HEK293 (cell line): ENCODE results near the gene MACROH2A1.

ENCODE experiments used
- CTCF ChIA-PET: fragments of 350-600 bp; formaldehyde crosslinking; extraction: SDS; loops from one replicate; lab custom pipeline; 2021; ENCODE audit warnings: antibody characterized with exemption; lab: Yijun Ruan, JAX
- POLR2A ChIA-PET: fragments of 300-600 bp; formaldehyde crosslinking; extraction: SDS; loops from one replicate; lab custom pipeline; 2020; ENCODE audit warnings: antibody characterized with exemption, inconsistent platforms; lab: Yijun Ruan, JAX
- H3K27ac ChIP-seq: fragments of 200-500 bp; sonication (Bioruptor generic); 2 replicates; pipeline ENCODE4 v1.5.1; 2014; ENCODE audit warnings: low read depth, low read length, control low read depth, inconsistent platforms; ENCODE audit errors: extremely low read depth
- H3K36me3 ChIP-seq, 2 experiments: fragments of 200-500 bp in 1 of 2; sonication (Bioruptor generic) in 1 of 2; 1 replicate in 1 of 2; 2 replicates in 1 of 2; pipeline ENCODE4 v1.5.1; 2014 to 2017; ENCODE audit warnings: inconsistent platforms in 2 of 2, low read length in 2 of 2; ENCODE audit not compliant: control insufficient read depth in 2 of 2, insufficient read depth in 1 of 2
- H3K4me1 ChIP-seq: fragments of 200-500 bp; sonication (Bioruptor generic); 2 replicates; pipeline ENCODE4 v1.5.1; 2014; ENCODE audit warnings: mild to moderate bottlenecking, low read length, inconsistent platforms; ENCODE audit not compliant: control insufficient read depth, insufficient read depth
- H3K4me3 ChIP-seq: 2 replicates; pipeline ENCODE4 v1.5.1; 2011; ENCODE audit warnings: low read depth, mild to moderate bottlenecking, control low read depth, low read length, moderate library complexity
- H3K9me3 ChIP-seq: fragments of 200-500 bp; sonication (Bioruptor generic); 2 replicates; pipeline ENCODE4 v1.5.1; 2014; ENCODE audit warnings: low read depth, low read length, inconsistent platforms; ENCODE audit not compliant: control insufficient read depth, insufficient read depth
- GFI1B ChIP-seq: fragments of 450-650 bp; formaldehyde crosslinking; IDR thresholded peaks from 2 replicates; pipeline ENCODE4 v1.5.1; 2016; ENCODE audit warnings: missing biosample characterization, missing genetic modification characterization
- IKZF3 ChIP-seq: fragments of 450-650 bp; IDR thresholded peaks from 2 replicates; pipeline ENCODE4 v1.5.0; 2018; ENCODE audit warnings: missing biosample characterization, mild to moderate bottlenecking, missing genetic modification characterization, moderate library complexity
- KLF9 ChIP-seq: fragments of 450-650 bp; formaldehyde crosslinking; IDR thresholded peaks from 2 replicates; pipeline ENCODE4 v1.5.1; 2016; ENCODE audit warnings: missing biosample characterization, missing genetic modification characterization, low read depth
- MEIS1 ChIP-seq: sonication (generic); formaldehyde crosslinking; IDR thresholded peaks from 2 replicates; pipeline ENCODE4 v1.8.1; 2022; ENCODE audit warnings: missing genetic modification reagents, mild to moderate bottlenecking, borderline replicate concordance
- SCRT1 ChIP-seq: fragments of 450-650 bp; formaldehyde crosslinking; IDR thresholded peaks from 2 replicates; pipeline ENCODE4 v1.5.1; 2016; ENCODE audit warnings: missing biosample characterization, missing genetic modification characterization, borderline replicate concordance
- SP2 ChIP-seq: fragments of 450-650 bp; formaldehyde crosslinking; IDR thresholded peaks from 2 replicates; pipeline ENCODE4 v1.5.1; 2016; ENCODE audit warnings: missing biosample characterization, missing genetic modification characterization
- TRIM28 ChIP-seq: IDR thresholded peaks from 2 replicates; pipeline ENCODE4 v1.6.1; 2011; ENCODE audit warnings: low read length, control low read depth, borderline replicate concordance
- ZNF10 ChIP-seq: fragments of 450-650 bp; formaldehyde crosslinking; IDR thresholded peaks from 2 replicates; pipeline ENCODE4 v1.5.1; 2017; ENCODE audit warnings: missing biosample characterization, missing genetic modification characterization
- ZNF112 ChIP-seq: fragments of 450-650 bp; formaldehyde crosslinking; IDR thresholded peaks from 2 replicates; pipeline ENCODE4 v1.5.0; 2017; ENCODE audit warnings: missing biosample characterization, missing genetic modification characterization
- ZNF155 ChIP-seq: fragments of 450-650 bp; formaldehyde crosslinking; IDR thresholded peaks from 2 replicates; pipeline ENCODE4 v1.5.1; 2016; ENCODE audit warnings: missing biosample characterization, missing genetic modification characterization
- ZNF19 ChIP-seq: fragments of 450-650 bp; formaldehyde crosslinking; IDR thresholded peaks from 2 replicates; pipeline ENCODE4; 2016; ENCODE audit warnings: missing biosample characterization, missing genetic modification characterization, low read depth
- ZNF302 ChIP-seq: fragments of 450-650 bp; formaldehyde crosslinking; IDR thresholded peaks from 2 replicates; pipeline ENCODE4 v1.5.1; 2016; ENCODE audit warnings: missing biosample characterization, missing genetic modification characterization, low read depth
- ZNF366 ChIP-seq: fragments of 450-650 bp; formaldehyde crosslinking; conservative IDR thresholded peaks from 2 replicates; pipeline ENCODE4 v1.5.1; 2016; ENCODE audit warnings: missing biosample characterization, missing genetic modification characterization
- ZNF394 ChIP-seq: fragments of 450-650 bp; formaldehyde crosslinking; IDR thresholded peaks from 2 replicates; pipeline ENCODE4 v1.5.1; 2016; ENCODE audit warnings: missing biosample characterization, missing genetic modification characterization, mild to moderate bottlenecking, moderate library complexity, borderline replicate concordance
- ZNF501 ChIP-seq: fragments of 450-650 bp; formaldehyde crosslinking; IDR thresholded peaks from 2 replicates; pipeline ENCODE4 v1.5.1; 2016; ENCODE audit warnings: missing biosample characterization, missing genetic modification characterization
- ZNF544 ChIP-seq: fragments of 450-650 bp; formaldehyde crosslinking; IDR thresholded peaks from 2 replicates; pipeline ENCODE4 v1.5.0; 2017; ENCODE audit warnings: missing biosample characterization, missing genetic modification characterization
- ZNF548 ChIP-seq: fragments of 450-650 bp; formaldehyde crosslinking; IDR thresholded peaks from 2 replicates; pipeline ENCODE4 v1.5.1; 2016; ENCODE audit warnings: missing biosample characterization, missing genetic modification characterization
- ZNF76 ChIP-seq: fragments of 450-650 bp; formaldehyde crosslinking; IDR thresholded peaks from 2 replicates; pipeline ENCODE4; 2016; ENCODE audit warnings: low read depth, missing biosample characterization, missing genetic modification characterization, borderline replicate concordance
- ZNF843 ChIP-seq: fragments of 450-650 bp; formaldehyde crosslinking; IDR thresholded peaks from 2 replicates; pipeline ENCODE4 v1.5.1; 2016; ENCODE audit warnings: missing biosample characterization, missing genetic modification characterization
- ZSCAN16 ChIP-seq: fragments of 450-650 bp; formaldehyde crosslinking; IDR thresholded peaks from 2 replicates; pipeline ENCODE4 v1.5.1; 2016; ENCODE audit warnings: missing biosample characterization, missing genetic modification characterization
- ZSCAN30 ChIP-seq: fragments of 450-650 bp; IDR thresholded peaks from 2 replicates; pipeline ENCODE4 v1.5.1; 2018; ENCODE audit warnings: missing biosample characterization, mild to moderate bottlenecking, missing genetic modification characterization, moderate library complexity
- TF ChIP-seq, protein P1 (sequence below): fragments of 450-650 bp; formaldehyde crosslinking; IDR thresholded peaks from 2 replicates; pipeline ENCODE4 v1.5.1; 2017; ENCODE audit warnings: missing biosample characterization, missing genetic modification characterization
- TF ChIP-seq, protein P2 (sequence below): fragments of 450-650 bp; formaldehyde crosslinking; IDR thresholded peaks from 2 replicates; pipeline ENCODE4 v1.5.1; 2017; ENCODE audit warnings: missing biosample characterization, missing genetic modification characterization
- TF ChIP-seq, protein P3 (sequence below): IDR thresholded peaks from 2 replicates; pipeline ENCODE4 v1.6.1; 2011; ENCODE audit warnings: mild to moderate bottlenecking, low read depth, low read length, borderline replicate concordance

MACROH2A1 gene

DNA sequence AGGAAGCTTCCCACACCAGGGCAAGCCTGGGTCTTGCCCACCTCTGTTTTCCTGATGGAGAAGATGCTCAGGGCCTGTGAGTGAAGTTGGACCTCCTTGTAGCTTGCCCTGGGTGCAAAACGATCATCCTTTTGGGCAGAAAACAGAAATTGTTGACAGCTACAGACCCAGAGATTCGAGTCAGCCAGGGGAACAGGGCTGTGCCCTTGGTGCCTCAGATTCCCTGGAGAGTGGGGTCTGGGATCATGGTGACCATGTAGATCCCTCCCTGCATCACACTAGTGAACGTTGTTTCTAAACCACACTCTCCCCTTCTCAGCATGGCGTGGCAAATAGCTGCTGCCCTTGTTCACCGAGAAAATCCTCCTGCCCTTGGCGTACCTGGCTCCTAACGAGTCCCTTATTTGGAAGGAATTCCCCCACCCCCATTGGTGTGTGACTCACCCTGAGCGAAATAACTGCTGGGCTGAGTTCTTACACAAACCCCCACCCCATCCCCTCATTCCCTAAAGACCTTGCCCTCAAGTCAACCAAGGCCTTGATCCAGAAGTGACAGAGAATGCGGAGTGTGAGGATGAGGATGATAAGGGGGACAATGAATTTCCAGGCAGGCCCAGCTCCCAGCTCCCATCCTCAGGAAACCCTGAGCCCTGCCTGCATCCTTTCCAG is 49.2 kb upstream of the MACROH2A1 start:
- ChIA-PET POLR2A (no interaction called here), CTCF (interaction anchor here (0.6 to 4.5 kb wide), 5 partner anchors 9 to 21 kb away, joined by 3 to 39 read pairs (median 5); no protein-coding TSS in a partner anchor)
- Histone ChIP-seq H3K4me3 (no peak overlapping the region), H3K4me1 (no peaks in the 10 kb centered on the region), H3K27ac (no peak overlapping the region), H3K9me3 (no peaks in the 10 kb centered on the region), H3K36me3 (no peaks in the 10 kb centered on the region)
- TF ChIP-seq ZNF366 (tag by site-specific recombination): no peak
- TF ChIP-seq ZSCAN16 (tag by site-specific recombination): no peak
- TF ChIP-seq MEIS1: no peak

DNA sequence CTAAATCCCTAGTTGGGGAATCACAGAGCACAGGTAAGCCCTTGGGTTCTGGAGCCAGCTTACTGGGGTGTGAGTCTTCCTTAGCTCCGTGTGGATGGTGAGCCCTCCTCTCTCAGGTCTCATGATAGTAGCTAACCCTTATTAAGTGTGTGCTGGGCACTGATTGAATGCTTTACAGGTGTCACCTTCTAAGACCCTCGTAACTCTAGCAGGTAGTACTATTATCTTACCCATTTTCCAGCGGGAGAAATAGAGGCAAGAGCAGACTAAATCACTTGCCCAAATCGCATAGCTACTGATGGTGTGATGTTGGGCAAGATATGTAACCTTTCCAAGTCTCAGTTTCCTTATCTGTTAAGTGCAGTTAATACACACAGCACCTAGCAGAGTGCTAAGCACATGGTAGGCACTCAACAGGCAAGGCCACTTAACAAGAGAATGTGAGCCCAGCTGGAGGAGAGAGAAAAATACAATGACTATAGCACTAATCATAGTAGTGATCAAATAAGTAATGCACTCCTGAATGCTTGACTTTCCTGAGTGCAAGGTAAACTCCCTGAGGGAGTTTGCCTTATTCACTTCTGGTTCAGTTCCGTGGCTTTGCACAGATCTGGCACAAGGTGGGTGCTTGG is 48.4 kb upstream of the MACROH2A1 start, which contains the start of gene DCANP1:
Gene DCANP1 (minus strand): TSS at position 51 of the 632 bp plus-strand sequence. CDS start 240 bp downstream, outside the sequence.
- POLR2A ChIA-PET: no interaction called here
- CTCF ChIA-PET: interaction anchor here (0.6 to 4.5 kb wide), 4 partner anchors 10 to 18 kb away, joined by 3 to 39 read pairs (median 10); no protein-coding TSS in a partner anchor

DNA sequence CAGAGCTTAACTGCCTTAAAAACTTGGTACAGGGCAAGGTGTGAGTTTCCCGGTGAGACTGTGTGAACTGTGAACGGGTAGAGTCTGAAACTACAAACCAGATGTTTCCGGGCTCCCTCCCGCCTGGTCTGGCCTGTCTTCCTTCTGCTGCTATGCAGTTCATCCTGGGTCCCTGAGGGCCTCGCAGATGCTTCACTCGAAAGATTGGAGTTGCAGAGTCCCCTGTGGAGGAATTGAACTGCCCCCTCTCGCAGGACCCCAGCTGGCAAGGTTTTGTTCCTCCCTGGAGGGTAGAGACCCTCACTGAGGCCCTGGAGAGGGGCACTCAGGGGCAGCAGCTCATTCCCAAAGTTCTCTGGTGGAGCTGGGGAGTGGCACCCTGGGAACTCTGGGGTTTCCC is 47.6 kb upstream of the MACROH2A1 start:
- ChIA-PET CTCF (interaction anchor here (0.6 to 4.5 kb wide), 5 partner anchors 11 to 119 kb away, joined by 3 to 39 read pairs (median 10); no protein-coding TSS in a partner anchor), POLR2A (no interaction called here)
- Histone ChIP-seq H3K9me3 (no peaks in the 10 kb centered on the region), H3K4me1 (no peaks in the 10 kb centered on the region), H3K27ac (no peak overlapping the region), H3K4me3 (no peak overlapping the region), H3K36me3 (no peaks in the 10 kb centered on the region)
- no peak for TF ChIP-seq ZNF501 (tag by site-specific recombination)
- TF ChIP-seq SCRT1 (tag by site-specific recombination): no peak
- no peak for TF ChIP-seq ZNF394 (tag by site-specific recombination)
- TF ChIP-seq ZNF302 (tag by site-specific recombination): no peak

More for the DNA sequence above, 48.4 kb upstream of the MACROH2A1 start, which contains the start of gene DCANP1:
- no peaks in the 10 kb centered on the region for H3K4me1 ChIP-seq
- no peaks in the 10 kb centered on the region for H3K9me3 ChIP-seq
- H3K27ac ChIP-seq: no peak within 1 kb of the TSS
- H3K4me3 ChIP-seq: no peak within 1 kb of the TSS
- H3K36me3 ChIP-seq: no peaks in the 10 kb centered on the region
- no peak for TF ChIP-seq ZSCAN30 (tag by site-specific recombination)
- TF ChIP-seq, protein P1, sequence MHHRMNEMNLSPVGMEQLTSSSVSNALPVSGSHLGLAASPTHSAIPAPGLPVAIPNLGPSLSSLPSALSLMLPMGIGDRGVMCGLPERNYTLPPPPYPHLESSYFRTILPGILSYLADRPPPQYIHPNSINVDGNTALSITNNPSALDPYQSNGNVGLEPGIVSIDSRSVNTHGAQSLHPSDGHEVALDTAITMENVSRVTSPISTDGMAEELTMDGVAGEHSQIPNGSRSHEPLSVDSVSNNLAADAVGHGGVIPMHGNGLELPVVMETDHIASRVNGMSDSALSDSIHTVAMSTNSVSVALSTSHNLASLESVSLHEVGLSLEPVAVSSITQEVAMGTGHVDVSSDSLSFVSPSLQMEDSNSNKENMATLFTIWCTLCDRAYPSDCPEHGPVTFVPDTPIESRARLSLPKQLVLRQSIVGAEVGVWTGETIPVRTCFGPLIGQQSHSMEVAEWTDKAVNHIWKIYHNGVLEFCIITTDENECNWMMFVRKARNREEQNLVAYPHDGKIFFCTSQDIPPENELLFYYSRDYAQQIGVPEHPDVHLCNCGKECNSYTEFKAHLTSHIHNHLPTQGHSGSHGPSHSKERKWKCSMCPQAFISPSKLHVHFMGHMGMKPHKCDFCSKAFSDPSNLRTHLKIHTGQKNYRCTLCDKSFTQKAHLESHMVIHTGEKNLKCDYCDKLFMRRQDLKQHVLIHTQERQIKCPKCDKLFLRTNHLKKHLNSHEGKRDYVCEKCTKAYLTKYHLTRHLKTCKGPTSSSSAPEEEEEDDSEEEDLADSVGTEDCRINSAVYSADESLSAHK: no peak
- TF ChIP-seq ZNF843 (tag by site-specific recombination): no peak
- TF ChIP-seq ZNF155 (tag by site-specific recombination): no peak
- TF ChIP-seq, protein P2, sequence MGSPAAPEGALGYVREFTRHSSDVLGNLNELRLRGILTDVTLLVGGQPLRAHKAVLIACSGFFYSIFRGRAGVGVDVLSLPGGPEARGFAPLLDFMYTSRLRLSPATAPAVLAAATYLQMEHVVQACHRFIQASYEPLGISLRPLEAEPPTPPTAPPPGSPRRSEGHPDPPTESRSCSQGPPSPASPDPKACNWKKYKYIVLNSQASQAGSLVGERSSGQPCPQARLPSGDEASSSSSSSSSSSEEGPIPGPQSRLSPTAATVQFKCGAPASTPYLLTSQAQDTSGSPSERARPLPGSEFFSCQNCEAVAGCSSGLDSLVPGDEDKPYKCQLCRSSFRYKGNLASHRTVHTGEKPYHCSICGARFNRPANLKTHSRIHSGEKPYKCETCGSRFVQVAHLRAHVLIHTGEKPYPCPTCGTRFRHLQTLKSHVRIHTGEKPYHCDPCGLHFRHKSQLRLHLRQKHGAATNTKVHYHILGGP (tag by site-specific recombination): no peak
- no peak for TF ChIP-seq ZNF76 (tag by site-specific recombination)
- TF ChIP-seq ZNF544 (tag by site-specific recombination): no peak
- TF ChIP-seq KLF9: no peak
- TF ChIP-seq SP2 (tag by site-specific recombination): no peak
- TF ChIP-seq IKZF3 (tag by site-specific recombination): no peak
- no peak for TF ChIP-seq ZNF10 (tag by site-specific recombination)
- TF ChIP-seq, protein P3, sequence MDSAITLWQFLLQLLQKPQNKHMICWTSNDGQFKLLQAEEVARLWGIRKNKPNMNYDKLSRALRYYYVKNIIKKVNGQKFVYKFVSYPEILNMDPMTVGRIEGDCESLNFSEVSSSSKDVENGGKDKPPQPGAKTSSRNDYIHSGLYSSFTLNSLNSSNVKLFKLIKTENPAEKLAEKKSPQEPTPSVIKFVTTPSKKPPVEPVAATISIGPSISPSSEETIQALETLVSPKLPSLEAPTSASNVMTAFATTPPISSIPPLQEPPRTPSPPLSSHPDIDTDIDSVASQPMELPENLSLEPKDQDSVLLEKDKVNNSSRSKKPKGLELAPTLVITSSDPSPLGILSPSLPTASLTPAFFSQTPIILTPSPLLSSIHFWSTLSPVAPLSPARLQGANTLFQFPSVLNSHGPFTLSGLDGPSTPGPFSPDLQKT: no peak
- TF ChIP-seq ZNF394 (tag by site-specific recombination): no peak
- no peak for TF ChIP-seq ZNF19 (tag by site-specific recombination)
- TF ChIP-seq TRIM28: no peak
- TF ChIP-seq GFI1B (tag by site-specific recombination): no peak
- no peak for TF ChIP-seq ZNF112 (tag by site-specific recombination)
- TF ChIP-seq ZNF548 (tag by site-specific recombination): no peak
- TF ChIP-seq, all 188 proteins: peak for 0
